GM23338 (cell line): ENCODE results near the gene LIMCH1. TPM values are rescaled to one million over a fixed set of nuclear protein-coding genes. Genes with fewer than 3 reads are reported as not detected.

Source experiments
- NANOG ChIP-seq: IDR thresholded peaks from 2 replicates; pipeline ENCODE4 v1.6.1; 2016; ENCODE audit warnings: antibody characterized with exemption, borderline replicate concordance
- polyA plus RNA-seq: library from polyadenylated mRNA; unstranded; fragments of >200 nt; fragmentation: Nextera tagmentation; extraction: Ambion mirVana; gene quantifications from 2 replicates; pipeline ENCODE4 v1.2.1, GENCODE V29; 2016
- total RNA-seq: library from RNA; depleted of rRNA; stranded (reverse); fragments of >200 nt; shearing (Covaris generic); gene quantifications from 2 replicates; pipeline ENCODE4 v1.2.3, GENCODE V29; 2014
- TF ChIP-seq, protein P1 (sequence below): fragments of 250-450 bp; sonication (Bioruptor Pico); IDR thresholded peaks from 2 replicates; pipeline ENCODE4 v1.5.0; 2020; ENCODE audit warnings: mild to moderate bottlenecking, moderate library complexity
- TF ChIP-seq, protein P2 (sequence below): IDR thresholded peaks from one replicate; pipeline ENCODE4 v1.6.1; 2018; ENCODE audit warnings: antibody characterized with exemption; ENCODE audit not compliant: unreplicated experiment
- TF ChIP-seq, protein P3 (sequence below), 2 experiments: fragments of 200-600 bp in 1 of 2; sonication (generic) in 1 of 2; conservative IDR thresholded peaks; 2 replicates each; pipeline versions ENCODE4 v1.5.1 to v1.6.1; 2016 to 2017; ENCODE audit warnings: antibody characterized with exemption in 2 of 2, low read depth in 2 of 2, mild to moderate bottlenecking in 2 of 2, moderate library complexity in 1 of 2

The LIMCH1 gene
- total and polyA plus RNA-seq, 2 experiments from 2014 or later, result 1.5 TPM

DNA sequence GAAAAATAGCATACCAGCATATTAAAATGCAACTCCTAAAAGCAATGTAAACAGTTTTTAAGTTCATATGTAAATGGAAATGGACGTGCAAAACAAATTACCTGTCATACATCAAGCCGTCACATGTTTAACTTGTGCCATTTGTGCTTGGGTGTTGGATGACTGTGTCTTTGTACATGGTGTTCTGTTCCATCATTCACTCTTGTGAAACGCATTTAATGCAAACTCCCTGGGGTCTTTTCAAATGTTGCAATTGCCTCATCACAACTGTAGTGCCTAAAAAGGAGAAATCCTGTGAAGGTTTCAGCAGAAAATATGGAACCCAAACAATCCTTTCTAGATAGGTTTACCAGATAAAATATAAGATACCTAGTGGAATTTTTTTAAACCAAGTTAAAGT is 158.2 kb downstream of the LIMCH1 start (continued):
- TF ChIP-seq, protein P1, sequence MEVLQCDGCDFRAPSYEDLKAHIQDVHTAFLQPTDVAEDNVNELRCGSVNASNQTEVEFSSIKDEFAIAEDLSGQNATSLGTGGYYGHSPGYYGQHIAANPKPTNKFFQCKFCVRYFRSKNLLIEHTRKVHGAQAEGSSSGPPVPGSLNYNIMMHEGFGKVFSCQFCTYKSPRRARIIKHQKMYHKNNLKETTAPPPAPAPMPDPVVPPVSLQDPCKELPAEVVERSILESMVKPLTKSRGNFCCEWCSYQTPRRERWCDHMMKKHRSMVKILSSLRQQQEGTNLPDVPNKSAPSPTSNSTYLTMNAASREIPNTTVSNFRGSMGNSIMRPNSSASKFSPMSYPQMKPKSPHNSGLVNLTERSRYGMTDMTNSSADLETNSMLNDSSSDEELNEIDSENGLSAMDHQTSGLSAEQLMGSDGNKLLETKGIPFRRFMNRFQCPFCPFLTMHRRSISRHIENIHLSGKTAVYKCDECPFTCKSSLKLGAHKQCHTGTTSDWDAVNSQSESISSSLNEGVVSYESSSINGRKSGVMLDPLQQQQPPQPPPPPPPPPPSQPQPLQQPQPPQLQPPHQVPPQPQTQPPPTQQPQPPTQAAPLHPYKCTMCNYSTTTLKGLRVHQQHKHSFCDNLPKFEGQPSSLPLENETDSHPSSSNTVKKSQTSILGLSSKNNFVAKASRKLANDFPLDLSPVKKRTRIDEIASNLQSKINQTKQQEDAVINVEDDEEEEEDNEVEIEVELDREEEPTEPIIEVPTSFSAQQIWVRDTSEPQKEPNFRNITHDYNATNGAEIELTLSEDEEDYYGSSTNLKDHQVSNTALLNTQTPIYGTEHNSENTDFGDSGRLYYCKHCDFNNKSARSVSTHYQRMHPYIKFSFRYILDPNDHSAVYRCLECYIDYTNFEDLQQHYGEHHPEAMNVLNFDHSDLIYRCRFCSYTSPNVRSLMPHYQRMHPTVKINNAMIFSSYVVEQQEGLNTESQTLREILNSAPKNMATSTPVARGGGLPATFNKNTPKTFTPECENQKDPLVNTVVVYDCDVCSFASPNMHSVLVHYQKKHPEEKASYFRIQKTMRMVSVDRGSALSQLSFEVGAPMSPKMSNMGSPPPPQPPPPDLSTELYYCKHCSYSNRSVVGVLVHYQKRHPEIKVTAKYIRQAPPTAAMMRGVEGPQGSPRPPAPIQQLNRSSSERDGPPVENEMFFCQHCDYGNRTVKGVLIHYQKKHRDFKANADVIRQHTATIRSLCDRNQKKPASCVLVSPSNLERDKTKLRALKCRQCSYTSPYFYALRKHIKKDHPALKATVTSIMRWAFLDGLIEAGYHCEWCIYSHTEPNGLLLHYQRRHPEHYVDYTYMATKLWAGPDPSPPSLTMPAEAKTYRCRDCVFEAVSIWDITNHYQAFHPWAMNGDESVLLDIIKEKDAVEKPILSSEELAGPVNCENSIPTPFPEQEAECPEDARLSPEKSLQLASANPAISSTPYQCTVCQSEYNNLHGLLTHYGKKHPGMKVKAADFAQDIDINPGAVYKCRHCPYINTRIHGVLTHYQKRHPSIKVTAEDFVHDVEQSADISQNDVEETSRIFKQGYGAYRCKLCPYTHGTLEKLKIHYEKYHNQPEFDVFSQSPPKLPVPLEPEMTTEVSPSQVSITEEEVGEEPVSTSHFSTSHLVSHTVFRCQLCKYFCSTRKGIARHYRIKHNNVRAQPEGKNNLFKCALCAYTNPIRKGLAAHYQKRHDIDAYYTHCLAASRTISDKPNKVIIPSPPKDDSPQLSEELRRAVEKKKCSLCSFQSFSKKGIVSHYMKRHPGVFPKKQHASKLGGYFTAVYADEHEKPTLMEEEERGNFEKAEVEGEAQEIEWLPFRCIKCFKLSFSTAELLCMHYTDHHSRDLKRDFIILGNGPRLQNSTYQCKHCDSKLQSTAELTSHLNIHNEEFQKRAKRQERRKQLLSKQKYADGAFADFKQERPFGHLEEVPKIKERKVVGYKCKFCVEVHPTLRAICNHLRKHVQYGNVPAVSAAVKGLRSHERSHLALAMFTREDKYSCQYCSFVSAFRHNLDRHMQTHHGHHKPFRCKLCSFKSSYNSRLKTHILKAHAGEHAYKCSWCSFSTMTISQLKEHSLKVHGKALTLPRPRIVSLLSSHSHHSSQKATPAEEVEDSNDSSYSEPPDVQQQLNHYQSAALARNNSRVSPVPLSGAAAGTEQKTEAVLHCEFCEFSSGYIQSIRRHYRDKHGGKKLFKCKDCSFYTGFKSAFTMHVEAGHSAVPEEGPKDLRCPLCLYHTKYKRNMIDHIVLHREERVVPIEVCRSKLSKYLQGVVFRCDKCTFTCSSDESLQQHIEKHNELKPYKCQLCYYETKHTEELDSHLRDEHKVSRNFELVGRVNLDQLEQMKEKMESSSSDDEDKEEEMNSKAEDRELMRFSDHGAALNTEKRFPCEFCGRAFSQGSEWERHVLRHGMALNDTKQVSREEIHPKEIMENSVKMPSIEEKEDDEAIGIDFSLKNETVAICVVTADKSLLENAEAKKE, result no peak
- TF ChIP-seq, protein P2, sequence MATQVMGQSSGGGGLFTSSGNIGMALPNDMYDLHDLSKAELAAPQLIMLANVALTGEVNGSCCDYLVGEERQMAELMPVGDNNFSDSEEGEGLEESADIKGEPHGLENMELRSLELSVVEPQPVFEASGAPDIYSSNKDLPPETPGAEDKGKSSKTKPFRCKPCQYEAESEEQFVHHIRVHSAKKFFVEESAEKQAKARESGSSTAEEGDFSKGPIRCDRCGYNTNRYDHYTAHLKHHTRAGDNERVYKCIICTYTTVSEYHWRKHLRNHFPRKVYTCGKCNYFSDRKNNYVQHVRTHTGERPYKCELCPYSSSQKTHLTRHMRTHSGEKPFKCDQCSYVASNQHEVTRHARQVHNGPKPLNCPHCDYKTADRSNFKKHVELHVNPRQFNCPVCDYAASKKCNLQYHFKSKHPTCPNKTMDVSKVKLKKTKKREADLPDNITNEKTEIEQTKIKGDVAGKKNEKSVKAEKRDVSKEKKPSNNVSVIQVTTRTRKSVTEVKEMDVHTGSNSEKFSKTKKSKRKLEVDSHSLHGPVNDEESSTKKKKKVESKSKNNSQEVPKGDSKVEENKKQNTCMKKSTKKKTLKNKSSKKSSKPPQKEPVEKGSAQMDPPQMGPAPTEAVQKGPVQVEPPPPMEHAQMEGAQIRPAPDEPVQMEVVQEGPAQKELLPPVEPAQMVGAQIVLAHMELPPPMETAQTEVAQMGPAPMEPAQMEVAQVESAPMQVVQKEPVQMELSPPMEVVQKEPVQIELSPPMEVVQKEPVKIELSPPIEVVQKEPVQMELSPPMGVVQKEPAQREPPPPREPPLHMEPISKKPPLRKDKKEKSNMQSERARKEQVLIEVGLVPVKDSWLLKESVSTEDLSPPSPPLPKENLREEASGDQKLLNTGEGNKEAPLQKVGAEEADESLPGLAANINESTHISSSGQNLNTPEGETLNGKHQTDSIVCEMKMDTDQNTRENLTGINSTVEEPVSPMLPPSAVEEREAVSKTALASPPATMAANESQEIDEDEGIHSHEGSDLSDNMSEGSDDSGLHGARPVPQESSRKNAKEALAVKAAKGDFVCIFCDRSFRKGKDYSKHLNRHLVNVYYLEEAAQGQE, result no peak
- TF ChIP-seq, protein P3, sequence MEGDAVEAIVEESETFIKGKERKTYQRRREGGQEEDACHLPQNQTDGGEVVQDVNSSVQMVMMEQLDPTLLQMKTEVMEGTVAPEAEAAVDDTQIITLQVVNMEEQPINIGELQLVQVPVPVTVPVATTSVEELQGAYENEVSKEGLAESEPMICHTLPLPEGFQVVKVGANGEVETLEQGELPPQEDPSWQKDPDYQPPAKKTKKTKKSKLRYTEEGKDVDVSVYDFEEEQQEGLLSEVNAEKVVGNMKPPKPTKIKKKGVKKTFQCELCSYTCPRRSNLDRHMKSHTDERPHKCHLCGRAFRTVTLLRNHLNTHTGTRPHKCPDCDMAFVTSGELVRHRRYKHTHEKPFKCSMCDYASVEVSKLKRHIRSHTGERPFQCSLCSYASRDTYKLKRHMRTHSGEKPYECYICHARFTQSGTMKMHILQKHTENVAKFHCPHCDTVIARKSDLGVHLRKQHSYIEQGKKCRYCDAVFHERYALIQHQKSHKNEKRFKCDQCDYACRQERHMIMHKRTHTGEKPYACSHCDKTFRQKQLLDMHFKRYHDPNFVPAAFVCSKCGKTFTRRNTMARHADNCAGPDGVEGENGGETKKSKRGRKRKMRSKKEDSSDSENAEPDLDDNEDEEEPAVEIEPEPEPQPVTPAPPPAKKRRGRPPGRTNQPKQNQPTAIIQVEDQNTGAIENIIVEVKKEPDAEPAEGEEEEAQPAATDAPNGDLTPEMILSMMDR (conservative IDR thresholded peaks at IDR 0.05; ENCODE audit: low read depth in 2 of 2), result no peak
- TF ChIP-seq NANOG, result no peak
